GM12878 (cell line): Measurements from ENCODE around the gene TRIOBP. TPM values are rescaled to one million over a fixed set of nuclear protein-coding genes. Genes with fewer than 3 reads are reported as not detected.

Experiments used
- ATAC-seq: fragments of 200-7000 bp; cut with Tn5 transposase; 3 replicates; pipeline ENCODE4 v1.9.1; 2020; ENCODE audit warnings: mild to moderate bottlenecking, moderate library complexity
- BruUV-seq: library from RNA; stranded (reverse); fragments of 400-500 nt; replicated peaks from 2 replicates; lab custom pipeline; 2021; lab: Mats Ljungman, UMichigan
- CTCF ChIA-PET: fragments of 300-600 bp; sonication (Branson Sonifier 250); formaldehyde crosslinking; extraction: SDS; loops from one replicate; lab custom pipeline; 2021; ENCODE audit warnings: inconsistent platforms; lab: Yijun Ruan, JAX
- POLR2A ChIA-PET: fragments of 350-600 bp; formaldehyde crosslinking; extraction: SDS; loops from one replicate; lab custom pipeline; 2021; ENCODE audit warnings: inconsistent platforms; lab: Charles Lee
- RAD21 ChIA-PET: fragments of 300-600 bp; sonication (Branson Sonifier 250); formaldehyde crosslinking; loops from one replicate; lab custom pipeline; 2023; ENCODE audit warnings: antibody characterized with exemption; ENCODE audit not compliant: unreplicated experiment; lab: Charles Lee
- SMC1A ChIA-PET: fragments of 300-600 bp; sonication (Branson Sonifier 250); formaldehyde crosslinking; loops from one replicate; lab custom pipeline; 2023; ENCODE audit not compliant: unreplicated experiment, uncharacterized antibody; lab: Charles Lee
- DNase-seq: peaks from one replicate; pipeline ENCODE4 v3.0.0-alpha.2; 2011; ENCODE audit warnings: low read depth, low spot score
- FAIRE-seq: peaks from 3 replicates; lab custom pipeline; 2011; peaks lifted over from hg19 to GRCh38; lab: Jason Lieb, UNC
- H2AFZ ChIP-seq: 2 replicates; pipeline ENCODE4 v1.6.0; 2011; ENCODE audit warnings: low read depth, low read length, control low read depth; ENCODE audit not compliant: control insufficient read depth
- H3K27ac ChIP-seq: 2 replicates; pipeline ENCODE4 v1.5.1; 2011; ENCODE audit warnings: control low read depth; ENCODE audit not compliant: control insufficient read depth, insufficient read depth
- H3K27me3 ChIP-seq, 2 experiments: replicated peaks in 1 of 2; 2 replicates each; pipeline versions ENCODE4 v1.6.0 to v1.6.1; 2011; ENCODE audit warnings: low read length in 1 of 2; ENCODE audit not compliant: control insufficient read depth in 2 of 2, insufficient read depth in 2 of 2
- H3K36me3 ChIP-seq, 2 experiments: 2 replicates each; pipeline ENCODE4 v1.5.1; 2011; ENCODE audit warnings: low read length in 1 of 2; ENCODE audit not compliant: control insufficient read depth in 2 of 2, insufficient read depth in 2 of 2
- H3K4me1 ChIP-seq: 2 replicates; pipeline ENCODE4 v1.6.1; 2011; ENCODE audit warnings: mild to moderate bottlenecking, low read length, moderate library complexity, mixed read lengths; ENCODE audit not compliant: control insufficient read depth, insufficient read depth
- H3K4me2 ChIP-seq: 2 replicates; pipeline ENCODE4 v1.6.0; 2011; ENCODE audit warnings: control low read depth; ENCODE audit not compliant: control insufficient read depth, insufficient read depth
- H3K4me3 ChIP-seq: fragments of 200-600 bp; sonication (generic); 2 replicates; pipeline ENCODE4 v1.5.1; 2016
- H3K79me2 ChIP-seq: 2 replicates; pipeline ENCODE4 v1.6.0; 2011; ENCODE audit warnings: low read length; ENCODE audit not compliant: control insufficient read depth, insufficient read depth
- H3K9ac ChIP-seq: 2 replicates; pipeline ENCODE4 v1.8.0; 2011; ENCODE audit warnings: low read length, control low read depth, mixed read lengths; ENCODE audit not compliant: control insufficient read depth, insufficient read depth
- H3K9me3 ChIP-seq: replicated peaks from 3 replicates; pipeline ENCODE4 v1.5.1; 2011; ENCODE audit warnings: mild to moderate bottlenecking, low read length; ENCODE audit not compliant: control insufficient read depth, insufficient read depth
- H4K20me1 ChIP-seq: 2 replicates; pipeline ENCODE4 v1.6.0; 2011; ENCODE audit not compliant: control insufficient read depth, insufficient read depth
- BRCA1 ChIP-seq: IDR thresholded peaks from 2 replicates; pipeline ENCODE4 v1.6.1; 2011; ENCODE audit warnings: low read depth, low read length, improper control_type of control experiment
- CBFB ChIP-seq: IDR thresholded peaks from 2 replicates; pipeline ENCODE4 v1.6.1; 2016; ENCODE audit warnings: antibody characterized with exemption, low read depth
- MYC ChIP-seq: IDR thresholded peaks from 2 replicates; pipeline ENCODE4 v1.6.1; 2011; ENCODE audit warnings: mild to moderate bottlenecking, low read length, moderate library complexity, inconsistent platforms; ENCODE audit not compliant: insufficient read depth, insufficient replicate concordance, insufficient read length, severe bottlenecking
- POU2F2 ChIP-seq: IDR thresholded peaks from 3 replicates; pipeline ENCODE4 v1.6.1; 2011; ENCODE audit warnings: low read depth, mild to moderate bottlenecking, low read length, borderline replicate concordance
- SIN3A ChIP-seq: IDR thresholded peaks from 2 replicates; pipeline ENCODE4 v1.6.1; 2012; ENCODE audit warnings: low read depth, low read length, improper control_type of control experiment
- SPI1 ChIP-seq: IDR thresholded peaks from 2 replicates; pipeline ENCODE4 v1.6.1; 2011; ENCODE audit warnings: low read depth, mild to moderate bottlenecking, low read length, moderate library complexity, borderline replicate concordance; ENCODE audit not compliant: insufficient read depth
- TARDBP ChIP-seq: IDR thresholded peaks from 2 replicates; pipeline ENCODE4 v1.6.1; 2016; ENCODE audit warnings: borderline replicate concordance
- WGBS: methylation state at CpG from one replicate; pipeline ENCODE4 v1.1.6; 2016; ENCODE audit warnings: low lambda C conversion rate; ENCODE audit not compliant: insufficient replicate concordance, insufficient coverage; ENCODE audit errors: missing lambda C conversion rate; 5-methylcytosine and 5-hydroxymethylcytosine counted together
- in situ Hi-C: fragments of 300-500 bp; cut with MboI; formaldehyde crosslinking; loops from 9 replicates; pipeline ENCODE4 v1.14.3; 2018; ENCODE audit warnings: mixed read lengths
- intact Hi-C: fragments of 100-400 bp; cut with micrococcal nuclease; formaldehyde crosslinking; loops from one replicate; pipeline ENCODE4 v1.14.2; 2022; ENCODE audit not compliant: unreplicated experiment
- polyA plus RNA-seq, 11 experiments: library from polyadenylated mRNA; depleted of rRNA in 4 of 11; unstranded in 6 of 11; stranded (reverse) in 5 of 11; fragments of >200 nt; fragmentation: Nextera tagmentation in 4 of 11; fragmentation: Illumina TruSeq in 1 of 11; extraction: Ambion mirVana in 4 of 11; extraction: Trizol in 1 of 11; gene quantifications; 1 replicate in 1 of 11; 2 replicates in 10 of 11; pipeline versions ENCODE4 v1.2.1 to v1.2.3, GENCODE V29; 2011 to 2016; ENCODE audit warnings: inconsistent platforms in 2 of 11, missing spikeins in 2 of 11, low read depth in 1 of 11
- total RNA-seq, 4 experiments: library from RNA; depleted of rRNA in 3 of 4; stranded (reverse); fragments of >200 nt in 3 of 4; fragmentation: Illumina TruSeq in 1 of 4; extraction: Trizol in 1 of 4; gene quantifications; 2 replicates each; pipeline versions ENCODE4 v1.2.1 to v1.2.3, GENCODE V29; 2013 to 2021
- TF ChIP-seq, protein P1 (sequence below): IDR thresholded peaks from 2 replicates; pipeline ENCODE4 v1.6.1; 2012; ENCODE audit warnings: low read depth, low read length, improper control_type of control experiment
- TF ChIP-seq, protein P2 (sequence below): fragments of 450-650 bp; formaldehyde crosslinking; IDR thresholded peaks from 2 replicates; pipeline ENCODE4 v1.4.0; 2022; ENCODE audit warnings: mild to moderate bottlenecking, moderate library complexity
- TF ChIP-seq, protein P3 (sequence below): IDR thresholded peaks from 2 replicates; pipeline ENCODE4 v1.6.1; 2012; ENCODE audit warnings: improper control_type of control experiment, low read depth, low read length; ENCODE audit not compliant: insufficient replicate concordance

Gene TRIOBP
- total and polyA plus RNA-seq, 10 of the 15 experiments (the other 5 are each of a cell fraction or from before 2014, with no cell fraction given) = 0.21 to 23.6 (median 11.9) TPM

DNA sequence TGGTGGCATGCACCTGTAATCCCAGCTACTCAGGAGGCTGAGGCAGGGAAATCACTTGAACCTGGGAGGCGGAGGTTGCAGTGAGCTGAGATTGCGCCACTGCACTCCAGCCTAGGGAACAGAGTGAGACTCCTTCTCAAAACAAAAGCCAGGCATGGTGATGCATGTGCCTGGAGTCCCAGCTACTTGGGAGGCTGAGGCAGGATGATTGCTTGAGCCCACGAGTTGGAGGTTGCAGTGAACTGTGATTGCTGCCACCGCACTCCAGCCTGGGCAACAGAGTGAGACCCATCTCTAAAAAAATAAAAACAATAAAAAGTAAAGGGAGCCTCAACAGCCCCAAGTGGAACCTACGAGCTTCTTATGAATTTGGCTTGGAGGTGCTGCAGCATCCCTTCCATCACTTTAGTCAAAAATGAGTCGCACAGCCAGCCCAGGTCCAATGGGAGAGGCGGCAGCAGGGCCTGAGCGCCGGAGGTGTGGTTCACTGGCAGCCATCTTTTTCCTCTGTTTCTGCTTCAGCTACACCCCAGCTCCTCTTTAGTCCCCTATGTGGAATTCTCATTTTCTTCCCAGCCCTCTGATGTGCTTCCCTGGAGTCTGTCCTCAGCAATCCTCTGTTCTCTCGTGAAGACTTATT, 81.6 kb downstream of the TRIOBP start (continued):
- TF ChIP-seq, protein P1, sequence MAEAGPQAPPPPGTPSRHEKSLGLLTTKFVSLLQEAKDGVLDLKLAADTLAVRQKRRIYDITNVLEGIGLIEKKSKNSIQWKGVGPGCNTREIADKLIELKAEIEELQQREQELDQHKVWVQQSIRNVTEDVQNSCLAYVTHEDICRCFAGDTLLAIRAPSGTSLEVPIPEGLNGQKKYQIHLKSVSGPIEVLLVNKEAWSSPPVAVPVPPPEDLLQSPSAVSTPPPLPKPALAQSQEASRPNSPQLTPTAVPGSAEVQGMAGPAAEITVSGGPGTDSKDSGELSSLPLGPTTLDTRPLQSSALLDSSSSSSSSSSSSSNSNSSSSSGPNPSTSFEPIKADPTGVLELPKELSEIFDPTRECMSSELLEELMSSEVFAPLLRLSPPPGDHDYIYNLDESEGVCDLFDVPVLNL = no peak
- TF ChIP-seq BRCA1 = no peak

DNA sequence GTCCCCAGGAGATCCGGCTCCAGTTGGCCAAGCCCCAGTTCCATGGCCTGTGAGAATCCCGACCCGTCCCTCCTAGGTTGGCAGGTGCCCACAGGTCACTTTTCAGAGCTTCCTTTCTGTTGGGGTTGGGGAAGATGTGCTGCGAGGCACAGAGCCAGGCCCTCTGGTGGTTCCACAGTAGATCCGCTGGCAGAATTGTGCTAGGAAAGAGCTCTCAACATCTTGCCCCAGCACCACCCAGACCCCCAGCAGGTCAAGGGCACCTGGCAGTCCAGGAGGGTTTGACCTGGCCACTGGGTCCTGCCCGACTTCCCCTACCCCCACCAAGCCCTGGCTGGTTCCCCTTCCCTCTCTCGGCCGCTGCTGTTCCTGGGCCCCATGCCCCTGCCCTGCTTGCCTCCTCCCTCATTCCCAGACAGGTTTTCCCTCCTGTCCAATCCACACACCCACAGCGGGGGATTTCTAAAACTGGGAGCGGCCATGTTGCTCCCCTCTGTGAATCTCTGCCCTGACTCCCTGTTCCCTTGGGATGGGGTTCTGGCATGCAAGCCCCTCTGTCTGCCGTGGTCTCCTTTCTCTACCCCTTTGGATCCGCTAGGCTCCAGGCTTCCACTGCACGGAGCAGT, 84.7 kb downstream of the TRIOBP start:
- ChIA-PET POLR2A (no interaction called here), SMC1A (no interaction called here), RAD21 (interaction anchor here (0.6 kb wide), 1 partner anchor 84 kb away, joined by 3 read pairs; no protein-coding TSS in a partner anchor), CTCF (interaction anchor here (0.6 kb wide), 1 partner anchor 120 kb away, joined by 3 read pairs; no protein-coding TSS in a partner anchor)
- FAIRE-seq = no peak
- in situ Hi-C loops = no loop called here
- Histone ChIP-seq H3K27me3 (no peaks in the 10 kb centered on the region), H3K9me3 (no peaks in the 10 kb centered on the region; the same call in 2 of the 3 replicates), H3K36me3 (no peaks in the 10 kb centered on the region), H2AFZ (no peak overlapping the region), H3K4me3 (no peak overlapping the region), H3K9ac (no peak overlapping the region), H4K20me1 (no peaks in the 10 kb centered on the region), H3K79me2 (no peaks in the 10 kb centered on the region), H3K4me1 (peaks cover 17% of the 10 kb centered on the region), H3K27ac (no peak overlapping the region), H3K4me2 (no peak overlapping the region)
- ATAC-seq = no peak
- intact Hi-C loops = no loop called here
- no TSS peak for BruUV-seq
- 61% methylated on average over 13 of the region's 13 CpGs for WGBS
- DNase-seq = no peak
- TF ChIP-seq POU2F2 (no peak), CBFB (no peak), BRCA1 (no peak), TARDBP (no peak), SIN3A (no peak), SPI1 (no peak), MYC (no peak)
- TF ChIP-seq, protein P2, sequence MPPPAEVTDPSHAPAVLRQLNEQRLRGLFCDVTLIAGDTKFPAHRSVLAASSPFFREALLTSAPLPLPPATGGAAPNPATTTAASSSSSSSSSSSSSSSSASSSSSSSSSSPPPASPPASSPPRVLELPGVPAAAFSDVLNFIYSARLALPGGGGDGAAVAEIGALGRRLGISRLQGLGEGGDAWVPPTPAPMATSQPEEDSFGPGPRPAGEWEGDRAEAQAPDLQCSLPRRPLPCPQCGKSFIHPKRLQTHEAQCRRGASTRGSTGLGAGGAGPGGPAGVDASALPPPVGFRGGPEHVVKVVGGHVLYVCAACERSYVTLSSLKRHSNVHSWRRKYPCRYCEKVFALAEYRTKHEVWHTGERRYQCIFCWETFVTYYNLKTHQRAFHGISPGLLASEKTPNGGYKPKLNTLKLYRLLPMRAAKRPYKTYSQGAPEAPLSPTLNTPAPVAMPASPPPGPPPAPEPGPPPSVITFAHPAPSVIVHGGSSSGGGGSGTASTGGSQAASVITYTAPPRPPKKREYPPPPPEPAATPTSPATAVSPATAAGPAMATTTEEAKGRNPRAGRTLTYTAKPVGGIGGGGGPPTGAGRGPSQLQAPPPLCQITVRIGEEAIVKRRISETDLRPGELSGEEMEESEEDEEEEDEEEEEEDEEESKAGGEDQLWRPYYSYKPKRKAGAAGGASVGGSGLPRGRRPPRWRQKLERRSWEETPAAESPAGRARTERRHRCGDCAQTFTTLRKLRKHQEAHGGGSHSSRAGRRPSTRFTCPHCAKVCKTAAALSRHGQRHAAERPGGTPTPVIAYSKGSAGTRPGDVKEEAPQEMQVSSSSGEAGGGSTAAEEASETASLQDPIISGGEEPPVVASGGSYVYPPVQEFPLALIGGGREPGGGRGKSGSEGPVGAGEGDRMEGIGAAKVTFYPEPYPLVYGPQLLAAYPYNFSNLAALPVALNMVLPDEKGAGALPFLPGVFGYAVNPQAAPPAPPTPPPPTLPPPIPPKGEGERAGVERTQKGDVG (CRISPR knock-in tag) = no peak
- TF ChIP-seq, protein P3, sequence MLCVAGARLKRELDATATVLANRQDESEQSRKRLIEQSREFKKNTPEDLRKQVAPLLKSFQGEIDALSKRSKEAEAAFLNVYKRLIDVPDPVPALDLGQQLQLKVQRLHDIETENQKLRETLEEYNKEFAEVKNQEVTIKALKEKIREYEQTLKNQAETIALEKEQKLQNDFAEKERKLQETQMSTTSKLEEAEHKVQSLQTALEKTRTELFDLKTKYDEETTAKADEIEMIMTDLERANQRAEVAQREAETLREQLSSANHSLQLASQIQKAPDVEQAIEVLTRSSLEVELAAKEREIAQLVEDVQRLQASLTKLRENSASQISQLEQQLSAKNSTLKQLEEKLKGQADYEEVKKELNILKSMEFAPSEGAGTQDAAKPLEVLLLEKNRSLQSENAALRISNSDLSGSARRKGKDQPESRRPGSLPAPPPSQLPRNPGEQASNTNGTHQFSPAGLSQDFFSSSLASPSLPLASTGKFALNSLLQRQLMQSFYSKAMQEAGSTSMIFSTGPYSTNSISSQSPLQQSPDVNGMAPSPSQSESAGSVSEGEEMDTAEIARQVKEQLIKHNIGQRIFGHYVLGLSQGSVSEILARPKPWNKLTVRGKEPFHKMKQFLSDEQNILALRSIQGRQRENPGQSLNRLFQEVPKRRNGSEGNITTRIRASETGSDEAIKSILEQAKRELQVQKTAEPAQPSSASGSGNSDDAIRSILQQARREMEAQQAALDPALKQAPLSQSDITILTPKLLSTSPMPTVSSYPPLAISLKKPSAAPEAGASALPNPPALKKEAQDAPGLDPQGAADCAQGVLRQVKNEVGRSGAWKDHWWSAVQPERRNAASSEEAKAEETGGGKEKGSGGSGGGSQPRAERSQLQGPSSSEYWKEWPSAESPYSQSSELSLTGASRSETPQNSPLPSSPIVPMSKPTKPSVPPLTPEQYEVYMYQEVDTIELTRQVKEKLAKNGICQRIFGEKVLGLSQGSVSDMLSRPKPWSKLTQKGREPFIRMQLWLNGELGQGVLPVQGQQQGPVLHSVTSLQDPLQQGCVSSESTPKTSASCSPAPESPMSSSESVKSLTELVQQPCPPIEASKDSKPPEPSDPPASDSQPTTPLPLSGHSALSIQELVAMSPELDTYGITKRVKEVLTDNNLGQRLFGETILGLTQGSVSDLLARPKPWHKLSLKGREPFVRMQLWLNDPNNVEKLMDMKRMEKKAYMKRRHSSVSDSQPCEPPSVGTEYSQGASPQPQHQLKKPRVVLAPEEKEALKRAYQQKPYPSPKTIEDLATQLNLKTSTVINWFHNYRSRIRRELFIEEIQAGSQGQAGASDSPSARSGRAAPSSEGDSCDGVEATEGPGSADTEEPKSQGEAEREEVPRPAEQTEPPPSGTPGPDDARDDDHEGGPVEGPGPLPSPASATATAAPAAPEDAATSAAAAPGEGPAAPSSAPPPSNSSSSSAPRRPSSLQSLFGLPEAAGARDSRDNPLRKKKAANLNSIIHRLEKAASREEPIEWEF = no peak
